CD4-positive, alpha-beta T cell treated with Interleukin-4 for 1 hour (primary cell): ENCODE data around the gene ANK3.

Experiments
- DNase-seq, 2 donors: peaks; one replicate each; pipeline ENCODE4 v3.0.0-alpha.2; 2020 to 2022

Gene ANK3

GRCh38 chr10:60340973-60341372 is 48.7 kb downstream of the ANK3 start:
- DNase-seq = no peak

- no peak for DNase-seq
Observed at GRCh38 chr10:60339757-60340156, 49.9 kb downstream of the ANK3 start.

GRCh38 chr10:60338786-60339185 is 50.9 kb downstream of the ANK3 start:
- no peak for DNase-seq

- DNase-seq = no peak
Observed at GRCh38 chr10:60338002-60338564, 51.6 kb downstream of the ANK3 start.

GRCh38 chr10:60336901-60337630 is 52.6 kb downstream of the ANK3 start:
- DNase-seq = no peak

- no peak for DNase-seq
Observed at GRCh38 chr10:60335708-60336107, 54.0 kb downstream of the ANK3 start.

GRCh38 chr10:60334991-60335390 is 54.7 kb downstream of the ANK3 start:
- DNase-seq = no peak

GRCh38 chr10:60332371-60332770 is 57.3 kb downstream of the ANK3 start:
- DNase-seq = no peak

GRCh38 chr10:60331886-60332285 is 57.8 kb downstream of the ANK3 start:
- DNase-seq = no peak

GRCh38 chr10:60323162-60323561 is 66.5 kb downstream of the ANK3 start:
- DNase-seq = no peak

GRCh38 chr10:60320666-60321065 is 69.0 kb downstream of the ANK3 start:
- no peak for DNase-seq

GRCh38 chr10:60316029-60316428 is 73.6 kb downstream of the ANK3 start:
- no peak for DNase-seq

- no peak for DNase-seq
Observed at GRCh38 chr10:60315311-60315710, 74.4 kb downstream of the ANK3 start.

GRCh38 chr10:60314069-60314940 is 75.4 kb downstream of the ANK3 start:
- no peak for DNase-seq

- DNase-seq = no peak
Observed at GRCh38 chr10:60313589-60313952, 76.1 kb downstream of the ANK3 start.

- DNase-seq = no peak
Observed at GRCh38 chr10:60312818-60313588, 76.7 kb downstream of the ANK3 start.

- no peak for DNase-seq
Observed at GRCh38 chr10:60311821-60312220, 77.9 kb downstream of the ANK3 start.

- DNase-seq = no peak
Observed at GRCh38 chr10:60310740-60311139, 78.9 kb downstream of the ANK3 start.

GRCh38 chr10:60309891-60310290 is 79.8 kb downstream of the ANK3 start:
- DNase-seq = no peak

GRCh38 chr10:60309371-60309770 is 80.3 kb downstream of the ANK3 start:
- no peak for DNase-seq

GRCh38 chr10:60305380-60305892 is 84.2 kb downstream of the ANK3 start:
- DNase-seq = no peak

GRCh38 chr10:60304829-60305379 is 84.8 kb downstream of the ANK3 start:
- DNase-seq = no peak

GRCh38 chr10:60303778-60304177 is 85.9 kb downstream of the ANK3 start:
- DNase-seq = no peak
